ENCODE results near the gene DLGAP4. TPM values are rescaled to one million over a fixed set of nuclear protein-coding genes. Genes with fewer than 3 reads are reported as not detected.
"Not testable (repeated sequence)": the region's sequence is repeated elsewhere in the genome, so short reads cannot be mapped to it uniquely, and the experiment has no call there.

The DLGAP4 gene
- polyA plus RNA-seq, 3 donors, result 51.6 to 75.1 (median 66.5) TPM

GRCh38 chr20:36548704-36549627, 242.8 kb downstream of the DLGAP4 start:
- no peak for DNase-seq (ENCODE audit: extremely low read depth in 1 of 11, low read depth in 9 of 11, low spot score in 4 of 11)

- DNase-seq (ENCODE audit: extremely low read depth in 1 of 11, low read depth in 9 of 11, low spot score in 4 of 11), result no peak
Measured at GRCh38 chr20:36549628-36549941, 243.4 kb downstream of the DLGAP4 start.

- DNase-seq (ENCODE audit: extremely low read depth in 1 of 11, low read depth in 9 of 11, low spot score in 4 of 11), result no peak
Measured at GRCh38 chr20:36549942-36550789, 244.0 kb downstream of the DLGAP4 start.

GRCh38 chr20:36550790-36551299, 244.7 kb downstream of the DLGAP4 start:
- no peak for DNase-seq (ENCODE audit: extremely low read depth in 1 of 11, low read depth in 9 of 11, low spot score in 4 of 11)

- DNase-seq (ENCODE audit: extremely low read depth in 1 of 11, low read depth in 9 of 11, low spot score in 4 of 11), result no peak
Measured at GRCh38 chr20:36555248-36555647, 249.1 kb downstream of the DLGAP4 start.

GRCh38 chr20:36562724-36563123, 256.6 kb downstream of the DLGAP4 start:
- no peak for DNase-seq (ENCODE audit: extremely low read depth in 1 of 11, low read depth in 9 of 11, low spot score in 4 of 11)

GRCh38 chr20:36563374-36563773, 257.2 kb downstream of the DLGAP4 start:
- no peak for DNase-seq (ENCODE audit: extremely low read depth in 1 of 11, low read depth in 9 of 11, low spot score in 4 of 11)

GRCh38 chr20:36564078-36564725, 258.1 kb downstream of the DLGAP4 start:
- not testable (repeated sequence) for DNase-seq (ENCODE audit: extremely low read depth in 1 of 11, low read depth in 9 of 11, low spot score in 4 of 11)

- not testable (repeated sequence) for DNase-seq (ENCODE audit: extremely low read depth in 1 of 11, low read depth in 9 of 11, low spot score in 4 of 11)
Measured at GRCh38 chr20:36564726-36565121, 258.6 kb downstream of the DLGAP4 start.

- no peak for DNase-seq (ENCODE audit: extremely low read depth in 1 of 11, low read depth in 9 of 11, low spot score in 4 of 11)
Measured at GRCh38 chr20:36565520-36565919, 259.4 kb downstream of the DLGAP4 start.

GRCh38 chr20:36569847-36570429, 263.8 kb downstream of the DLGAP4 start:
- no peak for DNase-seq (ENCODE audit: extremely low read depth in 1 of 11, low read depth in 9 of 11, low spot score in 4 of 11)

- DNase-seq (ENCODE audit: extremely low read depth in 1 of 11, low read depth in 9 of 11, low spot score in 4 of 11), result peak in 7 of 11 donors; percentile 40 to 76 (median 53)
Measured at GRCh38 chr20:36571564-36572504, 265.7 kb downstream of the DLGAP4 start.

- DNase-seq (ENCODE audit: extremely low read depth in 1 of 11, low read depth in 9 of 11, low spot score in 4 of 11), result no peak
Measured at GRCh38 chr20:36572701-36573102, 266.6 kb downstream of the DLGAP4 start.

GRCh38 chr20:36573103-36573797, 267.1 kb downstream of the DLGAP4 start, which contains the start of gene TGIF2:
TGIF2 (plus strand) TSS chr20:36573597; CDS start chr20:36578775, 5,178 bp downstream.
- DNase-seq (ENCODE audit: extremely low read depth in 1 of 11, low read depth in 9 of 11, low spot score in 4 of 11), result peak in 10 of 11 donors; percentile 68 to 94 (median 90)

GRCh38 chr20:36573798-36574365, 267.7 kb downstream of the DLGAP4 start:
- DNase-seq (ENCODE audit: extremely low read depth in 1 of 11, low read depth in 9 of 11, low spot score in 4 of 11), result peak in 4 of 11 donors; percentile 30 to 43 (median 36)

GRCh38 chr20:36574366-36575135, 268.4 kb downstream of the DLGAP4 start:
- DNase-seq (ENCODE audit: extremely low read depth in 1 of 11, low read depth in 9 of 11, low spot score in 4 of 11), result peak in 8 of 11 donors; percentile 49 to 82 (median 75)

Data from renal cortex interstitium (tissue), 11 donors.